H1 (cell line): ENCODE results near the gene SSTR5. TPM values are rescaled to one million over a fixed set of nuclear protein-coding genes. Genes with fewer than 3 reads are reported as not detected.

ENCODE experiments used
- CTCF ChIA-PET: fragments of 300-600 bp; sonication (Branson Sonifier 250); formaldehyde crosslinking; loops from one replicate; lab custom pipeline; 2021; ENCODE audit not compliant: partially characterized antibody; lab: Charles Lee
- POLR2A ChIA-PET: fragments of 300-600 bp; sonication (Branson Sonifier 250); formaldehyde crosslinking; loops from one replicate; lab custom pipeline; 2021; ENCODE audit warnings: inconsistent platforms; ENCODE audit not compliant: partially characterized antibody; lab: Charles Lee
- DNase-seq, 2 experiments: peaks; one replicate each; pipeline versions ENCODE4 v3.0.0 to v3.0.0-alpha.2; 2010 to 2022; ENCODE audit warnings: low spot score in 2 of 2, low read depth in 1 of 2, mixed read lengths in 1 of 2
- FAIRE-seq: peaks from 2 replicates; lab custom pipeline; 2011; peaks lifted over from hg19 to GRCh38; lab: Jason Lieb, UNC
- H2AFZ ChIP-seq: 2 replicates; pipeline ENCODE4 v1.8.1; 2012; ENCODE audit warnings: low read length, inconsistent platforms
- H2AK5ac ChIP-seq: 2 replicates; pipeline ENCODE4 v1.6.1; 2013; ENCODE audit warnings: low read depth, low read length
- H2BK120ac ChIP-seq: replicated peaks from 2 replicates; pipeline ENCODE3; 2013; ENCODE audit warnings: low read depth, low read length, inconsistent platforms
- H2BK12ac ChIP-seq: 2 replicates; pipeline ENCODE4 v1.6.1; 2013; ENCODE audit warnings: low read depth, low read length
- H2BK15ac ChIP-seq: 2 replicates; pipeline ENCODE4 v1.6.1; 2013; ENCODE audit warnings: low read length
- H2BK20ac ChIP-seq: 2 replicates; pipeline ENCODE4 v1.6.1; 2013; ENCODE audit warnings: low read length
- H2BK5ac ChIP-seq: 2 replicates; pipeline ENCODE4 v1.6.1; 2013; ENCODE audit warnings: low read depth, low read length
- H3K14ac ChIP-seq: 2 replicates; pipeline ENCODE4 v1.6.1; 2013; ENCODE audit warnings: inconsistent platforms; ENCODE audit not compliant: insufficient read length
- H3K18ac ChIP-seq: 2 replicates; pipeline ENCODE4 v1.6.1; 2013; ENCODE audit warnings: low read length; ENCODE audit errors: extremely low read depth
- H3K23ac ChIP-seq: 2 replicates; pipeline ENCODE4 v1.6.1; 2013; ENCODE audit warnings: inconsistent platforms; ENCODE audit not compliant: insufficient read length
- H3K23me2 ChIP-seq: 2 replicates; pipeline ENCODE4 v1.6.1; 2013; ENCODE audit warnings: low read depth, low read length
- H3K27ac ChIP-seq: 2 replicates; pipeline ENCODE4 v1.6.1; 2011; ENCODE audit warnings: low read depth, low read length, inconsistent platforms
- H3K27me3 ChIP-seq, 4 experiments: replicated peaks in 1 of 4; 1 replicate in 1 of 4; 2 replicates in 3 of 4; pipeline versions ENCODE4 v1.6.1 to v1.8.1; 2011 to 2013; ENCODE audit warnings: low read length in 3 of 4, mild to moderate bottlenecking in 3 of 4, inconsistent platforms in 2 of 4, mixed read lengths in 2 of 4, moderate library complexity in 1 of 4; ENCODE audit not compliant: control insufficient read depth in 3 of 4, insufficient read depth in 3 of 4; ENCODE audit errors: extremely low read depth in 1 of 4
- H3K36me3 ChIP-seq, 4 experiments: 2 replicates each; pipeline versions ENCODE4 v1.6.1 to v1.8.1; 2011 to 2013; ENCODE audit warnings: mild to moderate bottlenecking in 4 of 4, low read length in 3 of 4, moderate library complexity in 2 of 4, control low read depth in 1 of 4, inconsistent platforms in 1 of 4; ENCODE audit not compliant: insufficient read depth in 4 of 4, control insufficient read depth in 2 of 4
- H3K4ac ChIP-seq: replicated peaks from 2 replicates; pipeline ENCODE3; 2013; ENCODE audit warnings: low read length, low read depth, mixed read lengths, inconsistent platforms; ENCODE audit not compliant: insufficient read length
- H3K4me1 ChIP-seq, 4 experiments: replicated peaks in 1 of 4; 1 replicate in 1 of 4; 2 replicates in 3 of 4; pipeline versions ENCODE4 v1.6.1 to v1.8.1; 2011 to 2013; ENCODE audit warnings: low read length in 3 of 4, inconsistent platforms in 2 of 4, mixed read lengths in 1 of 4; ENCODE audit not compliant: insufficient read depth in 4 of 4, control insufficient read depth in 3 of 4
- H3K4me2 ChIP-seq, 2 experiments: 2 replicates each; pipeline versions ENCODE4 v1.6.1 to v1.8.1; 2011 to 2013; ENCODE audit warnings: low read depth in 2 of 2, low read length in 2 of 2, control low read depth in 1 of 2, inconsistent platforms in 1 of 2, mild to moderate bottlenecking in 1 of 2; ENCODE audit not compliant: insufficient read depth in 1 of 2
- H3K4me3 ChIP-seq, 4 experiments: fragments of 200-600, 300-600 bp in 1 of 4; sonication (generic), shearing (Covaris generic), sonication (Bioruptor Twin) in 1 of 4; 2 replicates each; pipeline versions ENCODE4 v1.5.1 to v1.8.1; 2011 to 2016; ENCODE audit warnings: low read length in 4 of 4, low read depth in 3 of 4, control low read depth in 2 of 4, inconsistent platforms in 2 of 4, mild to moderate bottlenecking in 2 of 4, mixed read lengths in 1 of 4, moderate library complexity in 1 of 4; ENCODE audit not compliant: insufficient read depth in 2 of 4; ENCODE audit errors: extremely low read depth in 1 of 4
- H3K56ac ChIP-seq: replicated peaks from 2 replicates; pipeline ENCODE3; 2013; ENCODE audit warnings: low read depth, mild to moderate bottlenecking, mixed read lengths, low read length, inconsistent platforms; ENCODE audit not compliant: insufficient read length
- H3K79me1 ChIP-seq: 2 replicates; pipeline ENCODE4 v1.6.1; 2013; ENCODE audit warnings: low read depth, low read length, control low read depth
- H3K79me2 ChIP-seq, 2 experiments: 2 replicates each; pipeline versions ENCODE4 v1.6.1 to v1.8.1; 2012 to 2013; ENCODE audit warnings: low read length in 2 of 2, mild to moderate bottlenecking in 2 of 2, inconsistent platforms in 1 of 2; ENCODE audit not compliant: insufficient read depth in 2 of 2, control insufficient read depth in 1 of 2
- H3K9ac ChIP-seq, 4 experiments: replicated peaks in 1 of 4; 1 replicate in 1 of 4; 2 replicates in 3 of 4; pipeline versions ENCODE4 v1.6.1 to v1.8.1; 2011 to 2013; ENCODE audit warnings: low read depth in 3 of 4, low read length in 3 of 4, control low read depth in 2 of 4, mild to moderate bottlenecking in 2 of 4, moderate library complexity in 2 of 4, inconsistent platforms in 1 of 4; ENCODE audit errors: extremely low read depth in 1 of 4
- H3K9me3 ChIP-seq, 2 experiments: 2 replicates each; pipeline versions ENCODE4 v1.6.1 to v1.8.1; 2012 to 2013; ENCODE audit warnings: mild to moderate bottlenecking in 2 of 2, moderate library complexity in 2 of 2, control low read depth in 1 of 2, inconsistent platforms in 1 of 2, low read depth in 1 of 2, low read length in 1 of 2, mixed read lengths in 1 of 2; ENCODE audit not compliant: insufficient read depth in 2 of 2
- H4K20me1 ChIP-seq, 2 experiments: replicated peaks in 1 of 2; 2 replicates each; pipeline versions ENCODE3 to v1.8.1; 2011 to 2013; ENCODE audit warnings: inconsistent platforms in 2 of 2, low read length in 2 of 2, mild to moderate bottlenecking in 1 of 2; ENCODE audit not compliant: insufficient read depth in 2 of 2, control insufficient read depth in 1 of 2
- H4K5ac ChIP-seq: 2 replicates; pipeline ENCODE4 v1.6.1; 2013; ENCODE audit warnings: low read length, low read depth, mixed read lengths, inconsistent platforms; ENCODE audit not compliant: insufficient read length
- H4K8ac ChIP-seq: 2 replicates; pipeline ENCODE4 v1.8.0; 2013; ENCODE audit warnings: mild to moderate bottlenecking, moderate library complexity, low read length, inconsistent platforms; ENCODE audit not compliant: insufficient read depth; ENCODE audit errors: extremely low read depth
- H4K91ac ChIP-seq: replicated peaks from 2 replicates; pipeline ENCODE3; 2013; ENCODE audit warnings: low read length, mixed read lengths, inconsistent platforms; ENCODE audit not compliant: insufficient read length
- ATF2 ChIP-seq: IDR thresholded peaks from 2 replicates; pipeline ENCODE4 v1.6.1; 2012; ENCODE audit warnings: low read length, inconsistent platforms
- CBX8 ChIP-seq: fragments of 300-800, 300-1000 bp; sonication (generic); IDR thresholded peaks from 2 replicates; pipeline ENCODE4 v1.7.1; 2016; ENCODE audit warnings: low read depth, low read length, borderline replicate concordance
- RBBP5 ChIP-seq: IDR thresholded peaks from 2 replicates; pipeline ENCODE4 v1.7.1; 2012; ENCODE audit warnings: low read depth, mild to moderate bottlenecking, inconsistent platforms, low read length, moderate library complexity, borderline replicate concordance
- SP2 ChIP-seq: IDR thresholded peaks from 2 replicates; pipeline ENCODE4 v1.6.1; 2012; ENCODE audit warnings: mild to moderate bottlenecking, low read length, inconsistent platforms
- YY1 ChIP-seq: IDR thresholded peaks from 2 replicates; pipeline ENCODE4 v1.6.1; 2011; ENCODE audit warnings: low read depth, mild to moderate bottlenecking, low read length
- WGBS, 2 experiments: shearing (Covaris generic) in 1 of 2; methylation state at CpG; one replicate each; pipeline versions ENCODE4 v1.1.6 to v1.1.7; 2013 to 2015; ENCODE audit warnings: low lambda C conversion rate in 2 of 2, mixed read lengths in 2 of 2, inconsistent platforms in 1 of 2, low coverage in 1 of 2, missing lambda C conversion rate in 1 of 2; ENCODE audit not compliant: insufficient replicate concordance in 2 of 2, insufficient coverage in 1 of 2, insufficient read length in 1 of 2; ENCODE audit errors: extremely low coverage in 1 of 2, missing lambda C conversion rate in 1 of 2; 5-methylcytosine and 5-hydroxymethylcytosine counted together
- polyA plus RNA-seq, 7 experiments: library from polyadenylated mRNA; depleted of rRNA in 3 of 7; stranded (reverse) in 5 of 7; unstranded in 2 of 7; fragments of >200 nt in 5 of 7; fragments of 200-250 nt in 2 of 7; gene quantifications; 1 replicate in 5 of 7; 2 replicates in 1 of 7; 4 replicates in 1 of 7; pipeline versions ENCODE4 v1.2.1 to v1.2.3, GENCODE V29; 2011 to 2013; ENCODE audit warnings: missing spikeins in 2 of 7, mixed read lengths in 2 of 7
- total RNA-seq: library from RNA; stranded (reverse); fragmentation: NEBNext Ultra II Directional; extraction: Animal tissue kit (Norgen Biotek cat#: 25700); gene quantifications from 2 replicates; pipeline ENCODE4 v1.2.1, GENCODE V29; 2021

Gene SSTR5
- total and polyA plus RNA-seq, 2 of the 8 experiments (the other 6 are each of a cell fraction or from before 2014, with no cell fraction given): 0.56 to 0.60 TPM

- Histone ChIP-seq H4K5ac (no peak overlapping the region), H3K4me2 (no peak overlapping the region), H4K20me1 (no peaks in the 10 kb centered on the region), H4K8ac (no peak overlapping the region), H3K9me3 (no peaks in the 10 kb centered on the region), H4K91ac (no peak overlapping the region), H2BK120ac (no peak overlapping the region), H2AK5ac (no peak overlapping the region), H2BK12ac (no peak overlapping the region), H2BK15ac (no peak overlapping the region), H3K23me2 (no peaks in the 10 kb centered on the region), H3K56ac (no peak overlapping the region), H3K79me1 (no peaks in the 10 kb centered on the region), H3K18ac (no peak overlapping the region), H2BK5ac (no peak overlapping the region), H3K79me2 (no peaks in the 10 kb centered on the region), H3K9ac (no peak overlapping the region), H3K27ac (no peak overlapping the region), H3K4me3 (no peak overlapping the region), H3K4me1 (peaks cover 0 to 6% (median 0%) of the 10 kb centered on the region in 4 experiments; a peak in 2 of 7 replicates), H3K14ac (no peak overlapping the region), H2BK20ac (no peak overlapping the region), H3K4ac (no peak overlapping the region), H3K27me3 (no peaks in the 10 kb centered on the region), H3K36me3 (no peaks in the 10 kb centered on the region), H2AFZ (no peak overlapping the region), H3K23ac (no peak overlapping the region)
- POLR2A ChIA-PET: interaction anchor here (1.1 kb wide), 1 partner anchor 39 kb away, joined by 3 read pairs; no protein-coding TSS in a partner anchor
- 89% methylated on average over 18 of the region's 18 CpGs; no CpG with 5 or more reads in 1 of the 2 experiments for WGBS, 2 experiments
- CTCF ChIA-PET: interaction anchor here (0.6 to 2.6 kb wide), 2 partner anchors 49 to 68 kb away, joined by 4 to 9 read pairs; no protein-coding TSS in a partner anchor
- FAIRE-seq (no peak), DNase-seq (no peak)
- TF ChIP-seq YY1 (no peak), RBBP5 (no peak), SP2 (no peak), CBX8 (no peak), ATF2 (no peak)
Observed at GRCh38 chr16:1125471-1125870, 52.9 kb downstream of the SSTR5 start.
